GM23338 (cell line): ENCODE measurements around the gene MAGI1. TPM values are rescaled to one million over a fixed set of nuclear protein-coding genes. Genes with fewer than 3 reads are reported as not detected.

Experiments
- CREB1 ChIP-seq: fragments of 250-450 bp; sonication (Bioruptor Pico); IDR thresholded peaks from 2 replicates; pipeline ENCODE4 v1.5.0; 2020; ENCODE audit warnings: low read depth, mild to moderate bottlenecking, moderate library complexity
- CTCF ChIP-seq, 2 experiments: fragments of 200-600 bp in 1 of 2; sonication (generic) in 1 of 2; conservative IDR thresholded peaks; 2 replicates each; pipeline versions ENCODE4 v1.5.1 to v1.6.1; 2016 to 2017; ENCODE audit warnings: antibody characterized with exemption in 2 of 2, low read depth in 2 of 2, mild to moderate bottlenecking in 2 of 2, moderate library complexity in 1 of 2
- EZH2 ChIP-seq: fragments of 200-600 bp; sonication (generic); IDR thresholded peaks from one replicate; pipeline ENCODE4 v1.8.0; 2017; ENCODE audit warnings: antibody characterized with exemption, mild to moderate bottlenecking, low read depth; ENCODE audit not compliant: unreplicated experiment
- EZH2phosphoT487 ChIP-seq: fragments of 200-600 bp; sonication (generic); IDR thresholded peaks from one replicate; pipeline ENCODE4 v1.8.1; 2018; ENCODE audit warnings: antibody characterized with exemption; ENCODE audit not compliant: unreplicated experiment
- JUNB ChIP-seq: IDR thresholded peaks from one replicate; pipeline ENCODE4 v1.6.1; 2016; ENCODE audit warnings: antibody characterized with exemption; ENCODE audit not compliant: unreplicated experiment
- ZNF114 ChIP-seq: fragments of 250-450 bp; sonication (Bioruptor Pico); IDR thresholded peaks from 2 replicates; pipeline ENCODE4 v1.5.0; 2020; ENCODE audit warnings: mild to moderate bottlenecking, moderate library complexity
- ZNF331 ChIP-seq: fragments of 250-450 bp; sonication (Bioruptor Pico); IDR thresholded peaks from 2 replicates; pipeline ENCODE4 v1.5.0; 2020; ENCODE audit warnings: low read depth, mild to moderate bottlenecking, moderate library complexity
- polyA plus RNA-seq: library from polyadenylated mRNA; unstranded; fragments of >200 nt; fragmentation: Nextera tagmentation; extraction: Ambion mirVana; gene quantifications from 2 replicates; pipeline ENCODE4 v1.2.1, GENCODE V29; 2016
- total RNA-seq: library from RNA; depleted of rRNA; stranded (reverse); fragments of >200 nt; shearing (Covaris generic); gene quantifications from 2 replicates; pipeline ENCODE4 v1.2.3, GENCODE V29; 2014
- TF ChIP-seq, protein P1 (sequence below): fragments of 250-450 bp; sonication (Bioruptor Pico); IDR thresholded peaks from 2 replicates; pipeline ENCODE4 v1.5.0; 2020; ENCODE audit warnings: mild to moderate bottlenecking, moderate library complexity
- TF ChIP-seq, protein P2 (sequence below): IDR thresholded peaks from 2 replicates; pipeline ENCODE4 v1.6.1; 2016; ENCODE audit warnings: antibody characterized with exemption

The MAGI1 gene
- total and polyA plus RNA-seq, 2 experiments from 2014 or later = 27.4 to 71.2 TPM

DNA sequence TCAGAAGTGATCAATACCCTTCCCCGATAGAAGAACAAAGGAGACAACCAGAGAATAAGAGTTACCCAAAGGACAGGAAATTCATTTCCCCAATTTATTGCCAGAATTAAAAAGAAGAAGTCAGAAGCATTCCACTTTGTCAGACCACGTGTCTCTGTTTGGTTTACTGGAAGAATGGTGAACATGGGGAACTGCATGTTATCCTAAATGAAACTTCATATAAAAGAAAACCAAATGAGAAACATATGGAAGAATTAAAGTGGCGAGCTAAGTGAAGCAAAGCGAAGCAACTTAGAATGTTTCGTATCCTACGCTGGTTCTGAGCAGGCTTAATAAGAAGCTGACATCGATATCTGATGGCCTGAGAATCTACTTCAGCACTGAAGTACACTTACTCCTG, 190.7 kb downstream of the MAGI1 start (continued):
- TF ChIP-seq, protein P1, sequence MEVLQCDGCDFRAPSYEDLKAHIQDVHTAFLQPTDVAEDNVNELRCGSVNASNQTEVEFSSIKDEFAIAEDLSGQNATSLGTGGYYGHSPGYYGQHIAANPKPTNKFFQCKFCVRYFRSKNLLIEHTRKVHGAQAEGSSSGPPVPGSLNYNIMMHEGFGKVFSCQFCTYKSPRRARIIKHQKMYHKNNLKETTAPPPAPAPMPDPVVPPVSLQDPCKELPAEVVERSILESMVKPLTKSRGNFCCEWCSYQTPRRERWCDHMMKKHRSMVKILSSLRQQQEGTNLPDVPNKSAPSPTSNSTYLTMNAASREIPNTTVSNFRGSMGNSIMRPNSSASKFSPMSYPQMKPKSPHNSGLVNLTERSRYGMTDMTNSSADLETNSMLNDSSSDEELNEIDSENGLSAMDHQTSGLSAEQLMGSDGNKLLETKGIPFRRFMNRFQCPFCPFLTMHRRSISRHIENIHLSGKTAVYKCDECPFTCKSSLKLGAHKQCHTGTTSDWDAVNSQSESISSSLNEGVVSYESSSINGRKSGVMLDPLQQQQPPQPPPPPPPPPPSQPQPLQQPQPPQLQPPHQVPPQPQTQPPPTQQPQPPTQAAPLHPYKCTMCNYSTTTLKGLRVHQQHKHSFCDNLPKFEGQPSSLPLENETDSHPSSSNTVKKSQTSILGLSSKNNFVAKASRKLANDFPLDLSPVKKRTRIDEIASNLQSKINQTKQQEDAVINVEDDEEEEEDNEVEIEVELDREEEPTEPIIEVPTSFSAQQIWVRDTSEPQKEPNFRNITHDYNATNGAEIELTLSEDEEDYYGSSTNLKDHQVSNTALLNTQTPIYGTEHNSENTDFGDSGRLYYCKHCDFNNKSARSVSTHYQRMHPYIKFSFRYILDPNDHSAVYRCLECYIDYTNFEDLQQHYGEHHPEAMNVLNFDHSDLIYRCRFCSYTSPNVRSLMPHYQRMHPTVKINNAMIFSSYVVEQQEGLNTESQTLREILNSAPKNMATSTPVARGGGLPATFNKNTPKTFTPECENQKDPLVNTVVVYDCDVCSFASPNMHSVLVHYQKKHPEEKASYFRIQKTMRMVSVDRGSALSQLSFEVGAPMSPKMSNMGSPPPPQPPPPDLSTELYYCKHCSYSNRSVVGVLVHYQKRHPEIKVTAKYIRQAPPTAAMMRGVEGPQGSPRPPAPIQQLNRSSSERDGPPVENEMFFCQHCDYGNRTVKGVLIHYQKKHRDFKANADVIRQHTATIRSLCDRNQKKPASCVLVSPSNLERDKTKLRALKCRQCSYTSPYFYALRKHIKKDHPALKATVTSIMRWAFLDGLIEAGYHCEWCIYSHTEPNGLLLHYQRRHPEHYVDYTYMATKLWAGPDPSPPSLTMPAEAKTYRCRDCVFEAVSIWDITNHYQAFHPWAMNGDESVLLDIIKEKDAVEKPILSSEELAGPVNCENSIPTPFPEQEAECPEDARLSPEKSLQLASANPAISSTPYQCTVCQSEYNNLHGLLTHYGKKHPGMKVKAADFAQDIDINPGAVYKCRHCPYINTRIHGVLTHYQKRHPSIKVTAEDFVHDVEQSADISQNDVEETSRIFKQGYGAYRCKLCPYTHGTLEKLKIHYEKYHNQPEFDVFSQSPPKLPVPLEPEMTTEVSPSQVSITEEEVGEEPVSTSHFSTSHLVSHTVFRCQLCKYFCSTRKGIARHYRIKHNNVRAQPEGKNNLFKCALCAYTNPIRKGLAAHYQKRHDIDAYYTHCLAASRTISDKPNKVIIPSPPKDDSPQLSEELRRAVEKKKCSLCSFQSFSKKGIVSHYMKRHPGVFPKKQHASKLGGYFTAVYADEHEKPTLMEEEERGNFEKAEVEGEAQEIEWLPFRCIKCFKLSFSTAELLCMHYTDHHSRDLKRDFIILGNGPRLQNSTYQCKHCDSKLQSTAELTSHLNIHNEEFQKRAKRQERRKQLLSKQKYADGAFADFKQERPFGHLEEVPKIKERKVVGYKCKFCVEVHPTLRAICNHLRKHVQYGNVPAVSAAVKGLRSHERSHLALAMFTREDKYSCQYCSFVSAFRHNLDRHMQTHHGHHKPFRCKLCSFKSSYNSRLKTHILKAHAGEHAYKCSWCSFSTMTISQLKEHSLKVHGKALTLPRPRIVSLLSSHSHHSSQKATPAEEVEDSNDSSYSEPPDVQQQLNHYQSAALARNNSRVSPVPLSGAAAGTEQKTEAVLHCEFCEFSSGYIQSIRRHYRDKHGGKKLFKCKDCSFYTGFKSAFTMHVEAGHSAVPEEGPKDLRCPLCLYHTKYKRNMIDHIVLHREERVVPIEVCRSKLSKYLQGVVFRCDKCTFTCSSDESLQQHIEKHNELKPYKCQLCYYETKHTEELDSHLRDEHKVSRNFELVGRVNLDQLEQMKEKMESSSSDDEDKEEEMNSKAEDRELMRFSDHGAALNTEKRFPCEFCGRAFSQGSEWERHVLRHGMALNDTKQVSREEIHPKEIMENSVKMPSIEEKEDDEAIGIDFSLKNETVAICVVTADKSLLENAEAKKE (CRISPR knock-in tag) = no peak
- TF ChIP-seq CTCF (conservative IDR thresholded peaks at IDR 0.05; ENCODE audit: low read depth in 2 of 2) (no peak), JUNB (no peak), ZNF114 (CRISPR knock-in tag) (no peak), CREB1 (CRISPR knock-in tag) (no peak), EZH2phosphoT487 (no peak), ZNF331 (CRISPR knock-in tag) (no peak), EZH2 (no peak)
- TF ChIP-seq, protein P2, sequence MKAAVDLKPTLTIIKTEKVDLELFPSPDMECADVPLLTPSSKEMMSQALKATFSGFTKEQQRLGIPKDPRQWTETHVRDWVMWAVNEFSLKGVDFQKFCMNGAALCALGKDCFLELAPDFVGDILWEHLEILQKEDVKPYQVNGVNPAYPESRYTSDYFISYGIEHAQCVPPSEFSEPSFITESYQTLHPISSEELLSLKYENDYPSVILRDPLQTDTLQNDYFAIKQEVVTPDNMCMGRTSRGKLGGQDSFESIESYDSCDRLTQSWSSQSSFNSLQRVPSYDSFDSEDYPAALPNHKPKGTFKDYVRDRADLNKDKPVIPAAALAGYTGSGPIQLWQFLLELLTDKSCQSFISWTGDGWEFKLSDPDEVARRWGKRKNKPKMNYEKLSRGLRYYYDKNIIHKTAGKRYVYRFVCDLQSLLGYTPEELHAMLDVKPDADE = no peak
